HG03575 (cell line): ENCODE results near the gene CHMP6.
"Not testable (repeated sequence)": the region's sequence is repeated elsewhere in the genome, so short reads cannot be mapped to it uniquely, and the experiment has no call there.

ENCODE experiments used
- ATAC-seq: cut with Tn5 transposase; IDR thresholded peaks from one replicate; pipeline ENCODE4 v1.9.1; 2021; ENCODE audit not compliant: unreplicated experiment, insufficient number of reproducible peaks, low FRiP score; ENCODE audit errors: extremely low read depth

Gene CHMP6

DNA sequence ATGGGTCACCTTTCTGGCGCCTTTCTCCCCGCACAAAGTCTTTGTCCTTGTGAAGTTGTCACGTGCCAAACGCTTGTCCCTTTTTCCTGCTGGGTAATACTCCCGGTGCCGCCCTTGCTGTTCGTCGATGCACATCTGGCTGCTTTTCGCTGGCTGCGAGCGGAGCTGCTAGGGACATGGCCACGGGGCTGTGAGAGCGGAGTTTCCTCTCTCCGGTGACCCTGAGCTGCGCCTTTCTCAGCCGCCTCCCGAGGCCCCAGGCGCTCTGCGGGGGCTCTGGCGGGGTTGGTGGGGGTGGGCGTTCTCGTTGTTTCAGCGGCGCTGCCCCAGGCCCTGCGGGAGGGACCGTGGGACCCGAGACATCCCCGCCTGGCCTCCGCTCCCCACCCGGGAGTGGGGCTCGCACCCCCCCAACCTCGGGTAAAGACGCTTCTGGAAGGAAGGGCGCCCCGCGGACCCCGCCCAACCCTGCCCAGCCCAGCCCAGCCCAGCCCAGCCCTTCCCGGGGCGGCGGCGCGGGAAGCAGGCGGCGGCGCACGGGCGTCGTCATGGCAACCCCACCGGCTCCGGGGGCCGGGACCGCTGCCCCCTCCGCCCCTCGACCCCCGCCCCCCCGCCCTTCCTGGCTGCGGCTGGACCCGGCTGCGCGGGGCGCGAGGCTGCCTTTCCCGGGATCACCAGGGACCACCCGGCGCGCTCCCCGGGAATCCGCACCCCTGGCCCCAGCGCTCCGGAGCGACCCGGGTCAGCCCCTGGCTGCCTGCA lies 12.3 kb downstream of the CHMP6 start:
- ATAC-seq: no peak

- ATAC-seq: no peak
Measured at GRCh38 chr17:81006891-81007290, 15.2 kb downstream of the CHMP6 start.

DNA sequence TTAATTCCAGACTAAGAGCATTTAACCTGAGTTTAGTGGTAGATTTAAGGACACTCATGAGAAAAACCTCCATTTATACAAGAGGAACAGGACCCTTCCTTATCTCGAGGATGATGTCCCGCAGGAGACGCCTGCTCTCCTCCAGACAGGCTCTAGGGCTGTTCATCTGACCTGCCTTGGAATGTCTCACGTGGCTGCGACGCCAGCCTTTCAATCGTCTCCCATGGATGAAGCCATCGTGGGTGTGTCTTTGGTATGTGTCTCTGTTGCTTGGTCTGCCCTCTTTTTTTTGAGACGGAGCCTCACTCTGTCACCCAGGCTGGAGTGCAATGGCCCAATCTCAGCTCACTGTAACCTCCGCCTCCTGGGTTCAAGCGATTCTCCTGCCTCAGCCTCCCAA lies 16.5 kb downstream of the CHMP6 start:
- no peak for ATAC-seq

DNA sequence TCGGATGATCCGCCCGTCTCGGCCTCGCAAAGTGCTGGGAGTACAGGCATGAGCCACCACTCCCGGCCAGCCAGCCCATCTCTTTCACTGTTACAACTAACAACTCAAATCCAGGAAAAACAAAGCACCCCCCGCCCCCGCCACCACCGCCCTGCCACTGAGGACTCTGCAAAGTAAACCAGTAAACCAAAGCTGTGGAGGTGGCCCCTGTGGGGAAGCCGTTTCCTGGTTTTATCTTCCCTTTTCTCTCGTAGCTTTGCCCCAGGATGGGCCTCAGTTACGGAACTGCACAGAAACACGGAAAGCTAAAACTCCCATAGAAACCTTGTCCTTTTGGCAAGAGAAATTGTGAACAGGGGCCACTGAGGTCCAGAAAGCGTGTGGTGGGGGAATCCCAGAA lies 17.5 kb downstream of the CHMP6 start:
- ATAC-seq: no peak

GRCh38 chr17:81010935-81011334 lies 19.3 kb downstream of the CHMP6 start:
- ATAC-seq: no peak

DNA sequence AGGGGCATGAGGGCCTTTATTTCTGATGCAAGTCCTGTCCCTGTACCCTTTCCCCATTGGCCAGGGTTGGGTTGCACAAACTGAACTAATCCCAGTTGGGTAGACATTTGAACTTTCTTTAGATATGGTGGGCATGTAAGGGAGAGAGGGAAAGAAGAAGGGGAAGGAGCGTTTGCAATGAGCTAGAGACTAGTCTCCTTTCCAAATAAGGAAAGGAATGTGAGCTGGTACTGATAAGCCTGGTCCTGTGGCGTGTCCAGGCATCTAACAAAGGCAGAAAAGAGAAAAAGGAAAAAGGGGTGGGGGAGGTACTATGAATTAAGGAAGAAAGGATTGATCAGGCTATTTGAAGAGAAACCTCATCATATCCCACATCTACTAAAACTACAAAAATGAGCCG lies 20.3 kb downstream of the CHMP6 start:
- ATAC-seq: no peak

DNA sequence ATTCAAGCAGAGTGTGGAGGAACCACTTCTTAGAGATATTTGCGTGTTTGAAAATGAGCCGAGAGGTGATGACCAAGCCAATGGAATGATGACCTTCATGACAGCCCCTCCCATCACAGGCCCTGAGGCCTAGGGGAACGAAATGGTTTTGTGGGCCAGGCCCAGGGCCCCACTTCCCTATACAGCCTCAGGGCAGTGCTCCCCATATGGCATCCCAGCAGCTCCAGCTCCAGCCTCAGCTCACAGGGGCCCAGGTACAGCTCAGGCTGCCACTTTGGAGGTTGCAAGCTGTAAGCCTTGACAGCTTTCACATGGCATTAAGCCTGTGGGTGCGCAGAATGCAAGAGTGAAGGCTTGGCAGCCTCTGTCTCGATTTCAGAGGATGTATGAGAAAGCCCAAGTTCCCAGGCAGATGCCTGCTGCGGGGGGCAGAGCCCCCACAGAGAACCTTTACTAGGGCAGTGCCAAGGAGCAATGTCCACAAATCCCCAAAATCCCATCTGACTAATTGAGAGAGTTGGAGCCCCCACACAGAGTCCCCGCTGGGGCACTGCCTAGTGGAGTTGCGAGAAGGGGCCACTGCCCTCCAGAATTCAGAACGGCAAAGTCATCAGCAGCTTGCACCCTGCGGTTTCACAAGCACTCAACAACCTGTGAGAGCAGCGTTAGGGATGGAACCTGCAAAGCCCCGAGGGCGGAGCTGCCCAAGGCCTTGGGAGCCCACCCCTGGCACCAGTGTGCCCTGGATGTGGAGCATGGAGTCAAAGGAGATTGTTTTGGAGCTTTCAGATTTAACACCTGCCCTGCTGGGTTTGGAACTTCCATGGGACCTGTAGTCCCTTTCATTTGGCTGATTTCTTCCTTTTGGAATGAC lies 21.2 kb downstream of the CHMP6 start:
- no peak for ATAC-seq

DNA sequence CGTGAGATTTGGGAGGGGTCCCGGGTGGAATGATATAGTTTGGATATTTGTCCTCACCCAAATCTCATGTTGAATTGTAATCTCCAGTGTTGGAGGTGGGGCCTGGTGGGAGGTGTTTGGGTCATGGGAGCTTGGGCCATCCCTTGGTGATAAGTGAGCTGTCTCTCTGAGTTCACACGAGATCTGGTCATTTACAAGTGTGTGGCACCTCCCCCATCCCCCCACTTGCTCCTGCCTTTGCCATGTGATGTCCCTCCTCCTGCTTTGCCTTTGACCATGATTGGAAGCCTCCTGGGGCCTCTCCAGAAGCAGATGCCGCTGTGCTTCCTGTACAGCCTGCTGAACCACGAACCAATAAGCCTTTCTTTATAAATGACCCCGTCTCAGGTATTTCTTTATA lies 22.0 kb downstream of the CHMP6 start:
- ATAC-seq: no peak

DNA sequence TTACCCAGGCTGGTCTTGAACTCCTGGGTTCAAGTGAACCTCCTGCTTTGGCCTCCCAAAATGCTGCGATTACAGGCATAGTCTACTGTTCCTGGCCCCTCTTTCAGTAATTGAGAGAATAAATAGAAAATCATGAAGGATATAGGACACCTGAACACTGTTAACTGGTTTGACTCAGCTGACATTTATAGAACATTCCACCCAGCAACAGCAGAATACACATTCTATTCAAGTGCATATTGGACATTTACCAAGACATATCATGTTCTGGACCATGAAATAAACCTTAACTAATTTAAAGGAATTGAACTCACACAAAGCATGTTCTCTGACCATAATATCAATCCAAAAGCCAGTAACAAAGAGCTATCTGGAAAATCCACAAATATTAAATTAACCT lies 23.5 kb downstream of the CHMP6 start:
- no peak for ATAC-seq

DNA sequence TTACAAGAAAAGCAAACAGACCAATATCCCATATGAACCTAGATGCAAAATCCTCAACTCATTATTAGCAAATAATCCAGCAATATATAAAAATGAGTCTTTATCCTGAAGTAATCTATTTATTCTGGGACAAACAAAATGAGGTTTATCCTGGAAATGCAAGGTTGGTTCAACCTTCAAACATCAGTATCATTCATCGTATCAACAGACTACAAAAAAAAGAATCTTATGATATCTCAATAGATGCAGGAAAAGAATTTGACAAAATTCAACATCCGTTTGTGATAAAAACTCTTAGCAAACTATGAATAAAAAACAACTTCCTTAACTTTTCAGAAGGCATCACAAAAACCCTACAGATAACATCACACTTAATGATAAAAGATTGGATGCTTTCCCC lies 24.9 kb downstream of the CHMP6 start:
- ATAC-seq: no peak

GRCh38 chr17:81017330-81017729 lies 25.7 kb downstream of the CHMP6 start:
- not testable (repeated sequence) for ATAC-seq

- no peak for ATAC-seq
Measured at GRCh38 chr17:81018044-81018802, 26.6 kb downstream of the CHMP6 start.

DNA sequence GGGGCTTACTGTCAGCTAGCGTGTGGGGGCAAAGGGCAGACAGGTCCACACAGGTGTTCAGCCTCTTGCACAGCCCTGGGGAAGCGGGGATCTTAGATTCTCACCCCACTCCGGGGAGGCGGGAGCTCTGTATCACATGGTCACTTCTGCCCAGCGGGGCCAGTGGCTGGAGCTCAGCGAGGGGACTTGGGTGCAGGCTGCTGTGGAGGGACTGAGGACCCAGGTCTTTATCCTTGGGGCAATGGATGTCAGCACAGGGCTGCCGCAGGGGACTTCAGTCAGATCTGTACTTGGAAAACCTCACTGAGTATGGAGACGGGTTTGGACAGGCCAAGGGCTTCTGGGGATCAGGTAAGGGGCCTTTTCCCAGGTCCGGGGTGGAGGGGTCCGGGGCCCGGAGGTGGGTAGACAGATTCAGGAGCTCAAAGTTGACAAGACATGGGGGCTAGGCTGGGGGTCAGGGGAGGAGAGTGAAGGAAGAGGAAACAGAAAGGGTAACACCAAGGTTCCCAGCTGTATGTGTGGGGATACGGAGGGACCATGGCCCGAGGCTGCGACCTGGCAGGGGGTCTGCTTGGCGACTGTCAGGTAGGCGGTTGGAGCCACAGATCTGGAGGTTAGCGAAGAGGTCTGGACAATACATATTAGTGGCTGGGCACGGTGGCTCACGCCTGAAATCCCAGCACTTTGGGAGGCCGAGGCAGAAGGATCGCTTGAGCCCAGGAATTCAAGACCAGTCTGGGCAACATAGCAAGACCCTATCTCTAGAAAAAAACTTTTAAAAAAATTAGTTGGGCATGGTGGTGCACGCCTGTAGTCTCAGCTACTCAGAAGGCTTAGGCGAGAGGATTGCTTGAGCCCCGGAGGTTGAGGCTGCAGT lies 28.2 kb downstream of the CHMP6 start:
- ATAC-seq: no peak

- ATAC-seq: no peak
Measured at GRCh38 chr17:81020443-81020766, 28.8 kb downstream of the CHMP6 start.

GRCh38 chr17:81020767-81021497 lies 29.3 kb downstream of the CHMP6 start:
- ATAC-seq: no peak

- no peak for ATAC-seq
Measured at GRCh38 chr17:81021531-81022343, 30.1 kb downstream of the CHMP6 start.

DNA sequence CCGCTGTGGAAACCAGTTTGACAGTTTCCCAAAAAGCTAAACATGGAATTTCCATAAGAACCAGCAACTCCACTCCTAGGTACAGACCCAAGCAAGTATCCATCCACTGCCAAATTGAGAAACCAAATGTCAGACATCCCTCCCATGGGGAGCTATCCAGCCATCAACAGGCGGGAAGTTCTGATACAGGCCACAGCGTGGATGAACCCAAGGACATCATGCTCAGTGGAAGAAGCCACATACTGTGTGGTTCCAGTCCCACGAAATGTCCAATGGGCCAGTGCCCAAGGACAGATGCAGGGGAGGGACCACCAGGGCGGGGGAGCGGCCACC lies 30.7 kb downstream of the CHMP6 start:
- ATAC-seq: no peak
